Activated gamma-delta T cell (primary cell): Measurements from ENCODE around the gene TXNRD2.

Experiments used
- DNase-seq: peaks from one replicate; lab custom pipeline; 2025; lab: John Stamatoyannopoulos, UW

TXNRD2 gene

DNA sequence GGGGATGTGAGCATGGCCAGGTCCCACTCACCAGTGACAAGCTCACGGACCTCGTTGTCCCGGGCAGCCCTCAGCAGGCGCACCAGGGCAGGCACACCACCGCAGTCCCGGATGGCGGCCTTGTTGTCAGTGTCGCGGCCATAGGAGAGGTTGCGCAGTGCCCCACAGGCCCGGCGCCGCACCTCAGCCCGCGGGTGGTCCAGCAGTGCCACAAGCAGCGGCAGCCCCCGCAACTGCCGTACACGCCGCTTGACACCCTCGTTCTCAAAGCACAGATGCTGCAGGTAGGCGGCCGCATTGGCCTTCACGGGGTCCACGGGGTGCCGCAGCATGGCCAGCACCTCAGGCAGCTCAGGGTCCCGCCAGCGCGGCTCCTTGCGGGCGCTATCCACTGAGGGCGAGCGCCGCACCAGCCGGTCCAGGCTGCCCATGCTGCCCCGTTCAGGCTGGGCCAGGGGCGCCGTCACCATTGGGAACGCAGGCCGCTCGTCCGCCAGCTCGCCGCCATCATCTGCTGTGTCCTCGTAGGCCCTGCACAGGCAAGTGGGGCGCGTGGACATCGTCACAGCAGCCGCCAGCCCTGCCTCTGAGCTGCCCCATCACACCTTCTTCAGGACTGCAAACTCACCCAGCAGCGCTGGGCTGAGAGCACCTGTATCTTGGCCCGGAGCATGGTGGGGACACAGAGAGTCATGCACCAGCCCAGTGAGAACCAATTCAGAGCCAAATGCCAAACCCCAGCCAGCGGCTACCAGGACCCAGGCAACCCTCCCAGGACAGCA is 38.3 kb upstream of the TXNRD2 start:
- DNase-seq = no peak

DNA sequence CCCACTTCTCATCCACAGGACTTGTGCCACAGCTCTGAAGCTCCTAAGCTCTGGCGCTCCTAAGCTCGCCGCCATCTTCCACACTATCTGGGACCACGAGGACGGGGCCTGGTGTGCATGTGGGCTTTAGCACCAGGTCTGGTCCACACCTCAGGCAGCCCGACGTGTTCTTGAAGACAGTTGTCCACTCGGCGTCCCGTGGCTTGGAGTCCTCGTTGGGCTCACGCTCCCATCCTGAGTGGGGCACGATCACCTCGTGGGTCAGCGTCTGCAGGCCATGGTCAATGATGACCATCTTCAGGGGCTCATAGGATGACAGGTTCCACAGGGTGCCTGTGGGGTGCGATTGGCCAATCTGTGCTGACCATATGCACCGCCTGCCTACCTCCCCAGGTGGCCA is 37.1 kb upstream of the TXNRD2 start:
- DNase-seq = no peak

DNA sequence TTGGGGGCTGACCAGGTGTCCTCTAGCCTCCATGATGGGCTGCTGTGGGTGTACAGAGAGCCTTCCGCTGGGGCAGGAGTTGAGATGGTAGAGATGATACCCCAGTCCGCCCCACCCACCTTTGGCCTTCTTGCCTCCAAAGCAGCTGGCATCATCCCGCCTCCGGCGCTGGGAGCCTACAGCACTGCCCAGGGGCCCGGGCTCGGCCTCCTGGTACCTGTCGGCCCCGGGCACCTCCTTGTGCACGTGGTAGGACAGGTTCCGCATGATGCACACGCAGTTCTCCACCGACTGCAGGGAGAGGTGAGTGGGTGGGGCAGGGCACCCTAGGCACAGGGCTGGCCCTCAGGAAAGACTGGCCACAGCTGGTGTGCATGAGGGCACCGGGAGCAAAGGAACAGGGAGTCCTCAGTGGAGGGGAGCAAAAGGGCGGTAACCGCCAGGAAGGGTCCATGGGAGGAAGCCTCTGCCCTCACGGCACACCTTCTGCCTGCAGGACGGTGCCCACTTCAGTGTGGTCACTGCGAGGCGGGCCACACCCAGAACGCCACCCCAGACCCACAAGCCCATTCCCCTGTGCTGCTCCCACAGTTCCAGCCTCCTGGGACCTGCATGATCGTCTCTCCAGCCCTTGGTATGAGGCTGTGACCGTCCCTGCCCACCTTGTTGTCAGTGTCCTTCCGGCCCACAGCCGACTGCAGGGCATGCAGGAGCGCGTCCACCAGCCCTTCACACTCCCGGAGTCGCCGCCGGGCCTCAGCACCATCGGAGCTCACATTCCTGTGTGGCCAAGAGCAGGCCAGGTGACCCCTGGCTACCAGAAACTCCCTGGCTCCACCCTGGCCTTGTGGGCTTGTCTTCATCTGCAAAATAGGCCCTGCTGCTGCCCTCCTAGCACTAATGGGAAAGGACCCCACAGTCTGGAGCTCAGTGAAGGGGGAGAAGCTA is 36.0 kb upstream of the TXNRD2 start:
- no peak for DNase-seq

DNA sequence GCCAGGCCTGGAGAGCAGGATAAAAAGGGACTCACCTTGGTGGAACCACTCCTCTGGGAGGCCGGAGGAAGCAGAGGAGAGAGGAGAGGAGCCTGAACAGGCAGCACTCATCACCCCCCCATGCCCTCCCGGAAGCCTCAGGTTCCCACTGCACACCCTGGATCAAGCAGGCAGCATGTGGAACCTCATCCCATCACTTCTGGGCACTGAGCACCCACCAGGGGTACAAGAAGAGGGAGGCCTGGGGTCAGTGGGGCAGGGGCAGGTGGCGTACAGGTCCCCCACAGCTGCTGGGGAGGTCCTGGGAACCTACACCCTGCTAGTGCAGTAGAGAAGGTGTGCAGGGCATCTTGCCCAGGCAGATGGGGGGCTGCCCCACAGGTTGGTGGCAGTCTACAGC is 35.1 kb upstream of the TXNRD2 start:
- DNase-seq = no peak

DNA sequence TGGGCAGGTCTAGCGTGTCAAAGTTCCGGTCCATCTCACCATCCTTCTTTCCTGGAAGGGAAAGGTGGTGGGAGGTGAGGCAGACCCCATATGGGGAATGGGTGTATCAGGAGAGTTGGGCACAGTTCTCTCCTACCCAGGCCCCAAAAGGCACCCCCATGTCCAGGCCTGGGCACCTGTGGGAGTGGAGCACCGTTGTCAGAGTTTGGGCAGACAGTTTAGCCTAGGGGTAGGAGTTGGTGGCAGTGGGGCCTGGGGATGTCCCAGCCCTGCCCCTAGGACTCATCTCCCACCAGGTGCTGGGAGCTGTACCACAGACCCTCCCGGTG is 34.1 kb upstream of the TXNRD2 start:
- DNase-seq = no peak

DNA sequence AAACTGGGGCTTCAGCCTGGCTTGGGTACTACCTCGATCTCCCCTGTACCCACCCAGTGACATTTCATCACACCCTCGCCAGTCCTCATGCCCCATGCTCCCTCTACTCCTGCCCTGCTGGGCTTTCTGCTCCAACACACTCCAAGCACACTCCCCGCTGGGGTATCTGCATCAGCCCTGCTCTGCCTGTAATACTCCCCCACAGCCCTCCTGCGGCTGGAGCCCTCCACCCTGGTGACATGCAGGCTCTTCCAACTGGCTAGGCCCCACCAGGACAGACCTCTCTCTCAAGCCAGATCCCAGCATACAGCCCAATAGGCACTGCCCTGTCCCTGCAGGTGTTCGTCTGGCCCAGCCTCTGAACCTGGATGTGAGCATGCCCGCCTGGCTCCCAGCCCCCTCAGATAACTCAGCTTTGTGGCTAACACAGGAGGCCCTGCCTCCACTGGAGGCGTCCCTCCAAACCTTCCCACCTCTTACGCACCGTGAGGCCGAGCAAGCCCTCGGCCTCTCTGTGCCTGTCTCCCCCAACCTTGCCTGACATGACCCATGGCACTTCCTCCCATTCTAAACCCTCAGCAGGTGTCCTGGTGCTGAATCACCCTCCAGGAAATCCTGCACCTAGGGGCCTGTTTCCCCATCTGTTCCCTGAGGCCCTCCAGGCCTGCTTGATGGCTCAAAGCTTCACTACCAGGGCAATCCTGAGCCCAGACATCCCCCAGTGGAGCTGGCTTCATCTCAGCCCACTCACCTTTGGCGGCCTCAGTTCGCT is 33.5 kb upstream of the TXNRD2 start:
- no peak for DNase-seq

DNA sequence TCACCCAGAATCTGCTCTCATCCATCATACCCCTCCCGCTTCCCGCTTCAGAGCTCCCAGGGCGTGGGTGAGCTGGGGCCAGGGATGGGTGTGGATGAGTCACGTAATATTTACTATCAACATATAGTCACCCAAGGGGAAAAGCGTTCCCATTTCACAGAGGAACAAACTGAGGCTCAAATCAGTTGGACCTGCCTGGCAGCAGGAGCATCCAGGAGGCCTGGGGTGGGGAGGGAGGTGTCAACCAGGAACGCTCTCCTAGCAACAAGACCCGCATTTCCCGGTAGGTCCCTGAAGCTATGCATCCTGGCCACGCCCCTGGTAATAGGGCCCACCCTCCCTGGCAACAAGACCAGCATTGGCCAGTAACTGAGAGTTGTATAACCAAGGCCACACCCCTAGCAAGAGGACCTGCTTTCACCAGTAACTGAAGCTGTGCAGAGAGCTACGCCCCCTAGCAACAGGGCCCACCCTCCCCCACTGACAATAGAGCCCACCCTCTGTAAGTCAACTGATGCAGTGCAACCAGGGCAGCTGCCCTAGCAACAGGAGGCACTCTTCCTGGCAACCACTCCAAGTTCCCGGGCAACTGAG is 32.7 kb upstream of the TXNRD2 start:
- DNase-seq = no peak

DNA sequence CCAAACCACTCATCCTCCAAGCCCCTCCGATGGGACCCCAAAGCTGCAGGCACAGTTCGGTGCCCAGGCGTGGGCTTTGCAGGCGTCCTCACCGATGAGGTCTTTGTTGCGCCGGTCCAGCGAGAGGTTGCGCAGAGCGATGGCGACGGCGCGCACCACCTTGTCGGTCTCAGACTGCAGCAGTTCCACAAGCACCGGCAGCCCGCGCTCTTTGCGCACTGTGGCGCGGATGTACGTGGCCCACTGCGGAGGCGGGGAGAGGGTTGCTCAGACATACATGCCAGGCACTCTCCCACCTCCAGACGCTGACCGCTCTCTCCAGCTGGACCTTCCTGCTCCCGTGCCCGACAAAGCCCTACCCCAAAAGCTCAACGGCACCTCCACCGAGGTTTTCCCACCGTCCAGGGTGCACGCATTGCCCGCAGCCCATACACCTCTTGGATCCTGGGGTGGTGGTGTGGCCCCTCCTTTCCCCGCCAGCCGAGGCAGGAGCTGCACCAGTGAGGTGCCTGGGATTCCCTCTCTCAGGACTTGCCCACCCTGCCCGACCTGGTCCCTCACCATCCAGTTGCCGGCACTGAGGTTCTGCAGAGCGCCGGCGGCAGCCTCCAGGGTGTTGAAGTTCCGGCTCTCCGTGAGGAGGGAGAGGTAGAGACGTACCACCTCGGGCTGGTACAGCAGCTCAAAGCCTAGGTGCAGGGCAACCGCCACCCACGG is 32.1 kb upstream of the TXNRD2 start:
- DNase-seq = no peak

DNA sequence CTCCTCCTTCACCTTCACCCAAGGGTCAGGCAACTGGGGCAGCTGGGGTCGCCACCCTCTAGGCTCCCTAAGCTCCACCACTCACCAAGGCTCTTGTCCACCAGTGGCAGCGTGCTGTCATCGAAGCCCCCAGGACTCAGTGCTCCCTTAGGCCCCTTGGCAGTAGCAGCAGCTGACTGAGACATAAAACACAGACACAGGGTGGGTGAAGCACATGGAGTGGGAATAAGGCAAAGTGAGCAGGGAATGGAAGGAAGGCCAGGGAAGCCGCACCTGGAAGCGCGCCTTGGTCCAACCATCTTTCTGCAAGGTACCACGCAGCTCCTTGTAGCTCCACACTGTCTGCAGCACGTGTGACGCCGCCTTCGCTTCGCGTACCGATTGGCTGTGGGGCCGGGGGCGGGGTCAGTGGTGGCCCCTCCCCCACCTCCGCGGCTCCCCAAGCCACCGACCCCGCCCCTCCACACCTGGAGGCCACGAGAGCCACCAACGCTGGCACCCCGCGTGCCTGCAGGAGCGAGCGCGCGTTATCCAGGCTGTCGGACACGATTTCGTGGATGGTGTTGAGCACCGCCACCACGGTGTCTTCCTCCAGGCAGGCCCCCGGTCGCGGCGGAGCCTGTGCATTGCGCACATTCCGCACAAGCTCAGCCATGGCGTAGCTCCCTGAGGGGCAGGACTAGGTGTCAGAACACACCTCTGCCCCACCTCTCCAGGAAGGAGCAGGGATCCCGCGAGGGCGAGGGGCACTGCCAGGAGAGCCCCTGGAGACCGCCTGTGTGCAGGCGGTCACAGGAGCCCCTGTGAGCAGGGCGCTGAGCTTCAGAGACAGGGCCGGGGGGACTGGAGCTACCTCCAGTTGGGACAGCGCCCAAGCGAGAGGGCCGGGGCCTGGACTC is 31.3 kb upstream of the TXNRD2 start:
- no peak for DNase-seq

DNA sequence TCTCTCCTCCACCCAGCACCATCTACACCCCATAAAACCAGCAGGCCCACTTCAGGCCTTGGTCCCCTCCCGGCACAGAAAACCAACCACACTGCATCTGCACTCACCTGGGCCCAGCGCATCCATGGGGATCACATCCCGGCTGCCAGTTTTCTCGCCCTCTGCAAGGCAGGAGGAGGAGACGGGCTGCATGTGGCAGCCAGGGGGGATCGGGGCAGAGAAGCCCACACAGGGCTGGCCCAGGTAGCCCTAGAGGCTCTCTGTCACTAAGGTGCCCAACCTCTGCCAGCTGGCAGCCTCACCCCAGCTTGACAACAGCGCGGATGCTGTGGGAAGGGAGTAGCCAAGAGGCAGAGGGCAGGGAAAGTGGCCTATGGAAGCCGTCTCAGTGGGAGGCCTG is 30.6 kb upstream of the TXNRD2 start:
- DNase-seq = no peak

DNA sequence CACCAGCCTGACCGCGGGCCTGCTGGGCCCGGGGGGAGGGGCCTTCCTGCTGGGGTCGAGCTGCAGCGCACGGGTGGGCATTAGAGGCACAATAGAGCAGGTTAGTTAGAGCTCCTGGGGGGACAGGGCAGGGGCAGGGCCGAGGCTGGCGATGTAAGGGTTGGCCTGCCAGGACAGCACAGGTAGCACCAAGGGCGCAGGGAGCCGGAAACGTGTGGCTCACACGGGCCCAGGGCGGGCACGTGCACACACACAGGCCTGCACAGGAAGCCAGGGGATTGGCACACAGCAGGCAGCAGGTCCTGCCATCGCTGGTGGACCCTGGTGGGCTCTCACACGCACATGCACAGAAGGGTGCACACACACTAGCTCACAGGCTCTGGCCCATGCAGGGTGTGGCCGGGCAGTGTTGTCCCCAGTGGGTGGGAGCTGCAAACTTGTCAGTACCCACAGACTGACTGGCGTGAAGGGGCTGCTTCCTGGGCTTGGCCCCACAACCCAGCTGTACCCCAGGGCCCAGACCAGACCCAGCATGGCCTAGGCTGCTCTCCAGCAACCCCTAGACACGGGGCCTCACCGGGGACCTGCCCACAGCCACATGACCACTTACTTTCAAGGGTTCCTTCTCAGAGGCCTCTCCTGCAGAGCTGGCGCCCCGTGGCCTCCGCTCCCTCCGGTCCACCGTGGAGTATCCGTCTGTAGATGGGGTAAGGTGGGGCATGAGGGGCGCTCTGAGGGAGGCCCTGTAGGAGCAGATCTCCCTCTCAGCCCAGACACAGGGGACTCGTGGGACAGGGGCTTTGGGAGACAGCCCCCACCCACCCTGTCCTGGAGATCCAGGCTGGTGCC is 29.9 kb upstream of the TXNRD2 start:
- DNase-seq = no peak

DNA sequence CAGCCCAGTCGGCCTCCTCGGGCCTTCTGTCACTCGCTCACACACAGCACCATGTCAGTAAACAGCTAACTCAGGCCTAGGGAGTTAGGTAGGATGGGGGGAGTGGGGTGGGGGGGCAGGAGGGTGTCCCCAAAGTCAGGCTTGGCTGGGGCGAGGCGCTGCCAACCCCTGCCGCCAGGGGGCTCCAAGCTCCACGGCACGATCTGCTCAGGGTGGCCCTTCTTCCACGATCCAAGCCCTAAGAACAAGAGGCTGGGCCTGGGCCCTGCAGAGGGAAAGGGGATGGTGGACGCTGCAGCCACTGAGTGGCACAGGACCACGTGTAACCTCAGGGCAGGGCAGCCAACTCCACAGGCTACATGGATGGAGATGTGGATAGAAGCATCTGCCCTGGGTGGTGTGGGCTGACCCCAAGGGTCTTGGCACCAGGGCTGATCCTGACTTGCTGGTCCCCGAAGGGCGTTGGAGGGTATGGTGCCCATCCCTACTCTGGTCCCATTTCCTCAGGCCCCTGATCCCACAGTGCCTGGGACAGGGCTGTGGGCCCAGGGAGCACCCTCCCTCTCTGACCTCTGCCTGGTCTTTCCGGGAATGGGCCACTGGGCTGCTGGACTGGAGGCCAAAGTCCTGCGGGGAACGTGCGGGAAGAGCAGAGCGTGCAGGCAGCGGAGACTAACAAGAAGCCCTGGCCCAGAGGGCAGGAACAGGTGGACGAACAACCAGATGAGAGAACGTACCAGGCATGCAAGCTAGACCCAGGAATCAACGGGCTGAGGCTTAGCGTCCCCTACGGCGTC is 29.1 kb upstream of the TXNRD2 start:
- peak; percentile 52 for DNase-seq

DNA sequence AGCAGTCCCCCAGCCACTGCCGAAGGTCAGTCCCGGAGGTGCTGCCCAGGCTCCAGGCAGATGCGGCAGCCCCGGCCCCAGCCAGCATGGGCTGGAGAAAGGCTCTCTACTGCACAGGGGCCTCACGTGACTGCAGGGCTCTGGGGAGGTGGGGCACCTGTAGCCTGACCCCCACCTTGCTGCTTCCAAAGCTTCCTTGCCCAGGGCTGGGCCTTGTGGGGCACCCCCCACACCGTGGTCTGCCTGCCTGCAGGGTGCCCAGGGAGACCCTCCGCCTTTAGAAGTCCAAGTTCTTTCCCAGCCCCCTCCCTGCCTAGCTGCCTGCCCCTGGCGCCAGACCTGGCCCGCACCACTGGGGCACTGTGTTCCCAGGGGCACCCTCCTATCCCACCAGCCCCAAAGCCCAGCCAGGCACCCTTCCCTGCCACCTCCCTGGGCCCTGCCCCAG is 28.4 kb upstream of the TXNRD2 start:
- no peak for DNase-seq

DNA sequence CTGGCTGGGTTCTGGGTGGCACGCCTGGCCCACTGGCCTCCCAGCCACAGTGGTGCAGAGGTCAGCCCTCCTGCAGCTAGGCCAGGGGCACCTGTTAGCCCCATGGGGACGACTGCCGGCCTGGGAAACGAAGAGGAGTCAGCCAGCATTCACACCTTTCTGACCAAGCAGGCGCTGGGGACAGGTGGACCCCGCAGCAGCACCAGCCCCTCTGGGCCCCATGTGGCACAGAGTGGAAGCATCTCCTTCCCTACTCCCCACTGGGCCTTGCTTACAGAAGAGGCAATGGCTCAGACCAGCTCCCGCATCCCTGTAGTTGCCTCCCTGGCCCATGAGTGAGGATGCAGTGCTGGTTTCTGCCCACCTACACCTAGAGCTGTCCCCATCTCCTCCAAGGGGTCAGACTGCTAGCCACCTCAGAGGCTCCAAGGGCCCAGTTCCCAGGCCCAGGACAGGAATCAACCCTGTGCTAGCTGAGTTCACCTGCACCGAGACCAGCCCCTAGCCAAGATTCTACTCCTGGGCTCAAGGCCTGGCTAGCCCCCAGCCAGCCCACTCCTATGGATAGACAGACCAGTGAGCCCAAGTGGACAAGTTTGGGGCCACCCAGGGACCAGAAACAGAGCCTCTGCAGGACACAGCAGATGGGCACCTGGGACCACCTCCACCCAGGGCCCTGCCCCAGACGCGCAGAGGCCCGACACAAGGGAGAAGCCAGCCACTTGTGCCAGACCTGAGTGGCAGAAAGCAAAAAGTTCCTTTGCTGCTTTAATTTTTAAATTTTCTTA is 27.7 kb upstream of the TXNRD2 start:
- no peak for DNase-seq

DNA sequence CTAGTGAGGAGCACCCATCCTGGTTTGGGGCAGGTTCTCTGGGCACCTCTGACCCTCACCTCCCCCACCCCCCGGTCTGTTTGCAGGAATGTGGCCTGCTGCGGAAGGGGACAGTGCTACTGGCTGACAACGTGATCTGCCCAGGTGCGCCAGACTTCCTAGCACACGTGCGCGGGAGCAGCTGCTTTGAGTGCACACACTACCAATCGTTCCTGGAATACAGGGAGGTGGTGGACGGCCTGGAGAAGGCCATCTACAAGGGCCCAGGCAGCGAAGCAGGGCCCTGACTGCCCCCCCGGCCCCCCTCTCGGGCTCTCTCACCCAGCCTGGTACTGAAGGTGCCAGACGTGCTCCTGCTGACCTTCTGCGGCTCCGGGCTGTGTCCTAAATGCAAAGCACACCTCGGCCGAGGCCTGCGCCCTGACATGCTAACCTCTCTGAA is 26.9 kb upstream of the TXNRD2 start:
- DNase-seq = no peak

DNA sequence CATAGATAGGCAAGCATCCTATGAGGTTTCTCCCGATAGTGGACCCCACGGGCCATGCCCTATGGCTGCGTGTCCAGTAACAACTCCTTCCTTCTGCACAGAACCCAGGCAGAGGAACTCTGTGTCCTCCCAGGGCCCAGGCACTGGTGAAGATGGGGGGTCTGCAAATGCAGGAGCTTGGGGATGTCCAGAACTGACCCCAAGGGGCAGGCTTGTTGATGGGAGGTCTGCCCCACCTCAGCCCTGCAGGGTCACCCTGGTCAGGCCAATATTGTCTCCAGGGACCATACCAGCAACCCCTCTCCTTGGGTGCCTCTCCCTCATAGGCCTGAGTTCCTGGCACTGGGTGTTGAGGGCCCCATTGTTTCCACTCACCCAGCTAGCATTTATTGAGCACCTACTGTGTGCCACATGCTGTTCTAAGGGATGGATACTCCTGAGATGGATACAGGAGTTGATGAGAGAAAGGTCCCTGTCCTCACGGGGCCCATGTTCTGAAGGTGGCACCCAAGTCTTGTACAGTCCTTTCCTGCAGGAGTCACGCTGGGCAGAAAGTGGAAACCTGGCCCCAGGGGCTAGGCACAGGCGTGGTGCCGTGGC is 26.3 kb upstream of the TXNRD2 start:
- DNase-seq = no peak
